SK-N-SH (cell line): ENCODE results near the gene CDIP1.

Source experiments
- NRF1 ChIP-seq: IDR thresholded peaks from 2 replicates; pipeline ENCODE4 v1.6.1; 2012; ENCODE audit warnings: low read depth, mild to moderate bottlenecking, low read length
- TF ChIP-seq, protein P1 (sequence below): IDR thresholded peaks from 2 replicates; pipeline ENCODE4 v1.4.0; 2012; ENCODE audit warnings: low read depth, borderline replicate concordance

DNA sequence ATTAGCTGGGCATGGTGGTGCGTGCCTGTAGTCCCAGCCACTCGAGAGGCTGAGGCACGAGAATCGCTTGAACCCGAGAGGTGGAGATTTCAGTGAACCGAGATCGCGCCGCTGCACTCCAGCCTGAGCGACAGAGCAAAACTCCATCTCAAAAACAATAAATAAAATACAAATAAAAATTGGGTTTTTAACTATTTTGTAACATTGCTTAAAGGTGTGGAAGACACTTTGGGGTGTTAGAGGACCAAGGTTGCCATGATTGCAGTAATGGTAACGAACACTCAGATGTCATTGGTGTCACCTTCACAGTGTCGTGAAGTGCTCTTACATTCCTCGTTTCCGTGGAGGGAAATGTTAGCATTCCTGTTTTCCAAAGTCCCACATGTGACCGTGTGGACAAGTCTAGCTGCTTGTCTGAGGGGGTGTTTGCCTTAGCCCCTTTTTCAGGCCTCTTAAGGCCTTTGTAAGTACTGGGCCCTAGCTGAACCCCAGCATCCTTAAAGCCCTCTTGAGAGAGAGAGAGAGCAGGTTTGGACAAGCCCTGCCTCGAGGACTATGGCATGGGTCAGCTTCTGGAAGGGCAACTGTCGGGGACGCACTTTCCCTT is 26.2 kb upstream of the CDIP1 start:
- no peak for TF ChIP-seq NRF1
- TF ChIP-seq, protein P1, sequence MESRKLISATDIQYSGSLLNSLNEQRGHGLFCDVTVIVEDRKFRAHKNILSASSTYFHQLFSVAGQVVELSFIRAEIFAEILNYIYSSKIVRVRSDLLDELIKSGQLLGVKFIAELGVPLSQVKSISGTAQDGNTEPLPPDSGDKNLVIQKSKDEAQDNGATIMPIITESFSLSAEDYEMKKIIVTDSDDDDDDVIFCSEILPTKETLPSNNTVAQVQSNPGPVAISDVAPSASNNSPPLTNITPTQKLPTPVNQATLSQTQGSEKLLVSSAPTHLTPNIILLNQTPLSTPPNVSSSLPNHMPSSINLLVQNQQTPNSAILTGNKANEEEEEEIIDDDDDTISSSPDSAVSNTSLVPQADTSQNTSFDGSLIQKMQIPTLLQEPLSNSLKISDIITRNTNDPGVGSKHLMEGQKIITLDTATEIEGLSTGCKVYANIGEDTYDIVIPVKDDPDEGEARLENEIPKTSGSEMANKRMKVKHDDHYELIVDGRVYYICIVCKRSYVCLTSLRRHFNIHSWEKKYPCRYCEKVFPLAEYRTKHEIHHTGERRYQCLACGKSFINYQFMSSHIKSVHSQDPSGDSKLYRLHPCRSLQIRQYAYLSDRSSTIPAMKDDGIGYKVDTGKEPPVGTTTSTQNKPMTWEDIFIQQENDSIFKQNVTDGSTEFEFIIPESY: no peak
